GM18517 (cell line): ENCODE measurements around the gene AEBP1.

Source experiments
- ATAC-seq: cut with Tn5 transposase; IDR thresholded peaks from one replicate; pipeline ENCODE4 v1.9.1; 2021; ENCODE audit warnings: mild to moderate bottlenecking, moderate library complexity; ENCODE audit not compliant: unreplicated experiment

The AEBP1 gene

GRCh38 chr7:44140341-44140740, 36.2 kb downstream of the AEBP1 start:
- no peak for ATAC-seq

GRCh38 chr7:44141221-44141850, 37.2 kb downstream of the AEBP1 start, which contains the start of gene MYL7:
TSS of gene MYL7 (minus strand) at chr7:44141332. CDS start at chr7:44141305, 27 bp downstream.
- no peak for ATAC-seq

GRCh38 chr7:44142028-44142427, 37.9 kb downstream of the AEBP1 start:
- ATAC-seq, result no peak

- no peak for ATAC-seq
Measured at GRCh38 chr7:44143646-44144250, 39.6 kb downstream of the AEBP1 start.

- ATAC-seq, result no peak
Measured at GRCh38 chr7:44144426-44144967, 40.4 kb downstream of the AEBP1 start.

- ATAC-seq, result no peak
Measured at GRCh38 chr7:44144968-44145478, 40.9 kb downstream of the AEBP1 start.

GRCh38 chr7:44145479-44145968, 41.4 kb downstream of the AEBP1 start:
- no peak for ATAC-seq

GRCh38 chr7:44145969-44146911, 42.1 kb downstream of the AEBP1 start:
- ATAC-seq, result no peak

GRCh38 chr7:44147026-44147991, 43.2 kb downstream of the AEBP1 start:
- ATAC-seq, result no peak

- no peak for ATAC-seq
Measured at GRCh38 chr7:44148166-44148565, 44.0 kb downstream of the AEBP1 start.

GRCh38 chr7:44148961-44149536, 44.9 kb downstream of the AEBP1 start:
- ATAC-seq, result no peak

GRCh38 chr7:44149571-44150465, 45.7 kb downstream of the AEBP1 start:
- no peak for ATAC-seq

- no peak for ATAC-seq
Measured at GRCh38 chr7:44150466-44150832, 46.3 kb downstream of the AEBP1 start.

- ATAC-seq, result no peak
Measured at GRCh38 chr7:44150966-44151941, 47.1 kb downstream of the AEBP1 start.

- ATAC-seq, result no peak
Measured at GRCh38 chr7:44151956-44152355, 47.8 kb downstream of the AEBP1 start.

GRCh38 chr7:44152971-44153947, 49.1 kb downstream of the AEBP1 start:
- no peak for ATAC-seq
